Mammary epithelial cell (primary cell): Measurements from ENCODE around the gene NBPF3.

ENCODE experiments used
- EZH2 ChIP-seq: IDR thresholded peaks from 2 replicates; pipeline ENCODE4 v1.6.1; 2012; ENCODE audit warnings: low read length, inconsistent platforms, borderline replicate concordance
- TF ChIP-seq, protein P1 (sequence below), 2 donors: IDR thresholded peaks in 1 of 2; conservative IDR thresholded peaks in 1 of 2; 2 replicates each; pipeline ENCODE4 v1.5.1; 2011 to 2012; ENCODE audit warnings: inconsistent platforms in 2 of 2, low read length in 2 of 2, mild to moderate bottlenecking in 2 of 2, control low read depth in 1 of 2, low read depth in 1 of 2; ENCODE audit not compliant: insufficient read depth in 1 of 2; ENCODE audit errors: extremely low read depth in 1 of 2

DNA sequence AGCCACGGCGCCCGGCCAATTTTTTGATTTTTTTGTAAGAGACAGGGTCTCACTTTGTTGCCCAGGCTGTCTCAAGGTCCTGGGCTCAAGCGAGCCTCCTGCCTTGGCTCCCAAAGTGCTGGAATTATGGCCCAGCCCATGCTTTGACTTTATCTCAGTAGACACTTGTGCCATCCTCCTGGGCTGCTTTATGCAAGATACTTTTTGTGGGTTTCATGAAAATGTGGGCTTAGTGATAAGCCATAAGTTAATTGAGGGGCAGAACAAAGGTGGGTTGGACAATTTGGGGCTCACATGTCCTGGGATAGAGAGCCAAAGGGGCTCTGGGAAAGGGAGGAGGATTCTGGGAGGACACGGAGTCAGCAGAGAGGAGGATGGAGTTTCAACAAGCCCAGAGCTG is 91.3 kb downstream of the NBPF3 start:
- no peak for TF ChIP-seq EZH2
- TF ChIP-seq, protein P1, sequence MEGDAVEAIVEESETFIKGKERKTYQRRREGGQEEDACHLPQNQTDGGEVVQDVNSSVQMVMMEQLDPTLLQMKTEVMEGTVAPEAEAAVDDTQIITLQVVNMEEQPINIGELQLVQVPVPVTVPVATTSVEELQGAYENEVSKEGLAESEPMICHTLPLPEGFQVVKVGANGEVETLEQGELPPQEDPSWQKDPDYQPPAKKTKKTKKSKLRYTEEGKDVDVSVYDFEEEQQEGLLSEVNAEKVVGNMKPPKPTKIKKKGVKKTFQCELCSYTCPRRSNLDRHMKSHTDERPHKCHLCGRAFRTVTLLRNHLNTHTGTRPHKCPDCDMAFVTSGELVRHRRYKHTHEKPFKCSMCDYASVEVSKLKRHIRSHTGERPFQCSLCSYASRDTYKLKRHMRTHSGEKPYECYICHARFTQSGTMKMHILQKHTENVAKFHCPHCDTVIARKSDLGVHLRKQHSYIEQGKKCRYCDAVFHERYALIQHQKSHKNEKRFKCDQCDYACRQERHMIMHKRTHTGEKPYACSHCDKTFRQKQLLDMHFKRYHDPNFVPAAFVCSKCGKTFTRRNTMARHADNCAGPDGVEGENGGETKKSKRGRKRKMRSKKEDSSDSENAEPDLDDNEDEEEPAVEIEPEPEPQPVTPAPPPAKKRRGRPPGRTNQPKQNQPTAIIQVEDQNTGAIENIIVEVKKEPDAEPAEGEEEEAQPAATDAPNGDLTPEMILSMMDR (conservative IDR thresholded peaks at IDR 0.05 in 1 of 2, IDR thresholded peaks at IDR 0.05 in 1 of 2; ENCODE audit: extremely low read depth in 1 of 2, insufficient read depth in 1 of 2, low read depth in 1 of 2, low read length in 2 of 2), result no peak
